ENCODE data around the gene NXPH2.

The NXPH2 gene

DNA sequence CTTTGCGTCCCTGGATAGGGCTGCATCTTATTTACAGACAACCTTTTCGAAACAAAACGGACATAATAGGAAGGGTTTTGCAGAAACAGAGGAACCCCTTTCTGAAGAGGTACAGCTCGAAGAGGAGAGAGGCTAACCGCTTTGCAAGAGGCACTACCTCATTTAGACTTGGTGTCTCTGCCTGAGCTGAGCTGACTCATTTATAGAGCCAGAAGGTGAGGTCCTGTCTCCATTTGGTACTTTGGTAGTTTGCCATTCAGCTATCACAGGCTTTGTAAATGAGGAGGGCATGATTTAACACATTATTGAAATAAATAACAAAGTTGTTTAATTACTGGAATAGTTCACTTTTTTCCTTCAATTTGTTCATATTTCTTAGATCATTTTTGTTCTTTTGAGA lies 2.2 kb upstream of the NXPH2 start:
- H3K4me1 Mint-ChIP-seq = peaks cover 23% of the 10 kb centered on the region
- H3K27me3 Mint-ChIP-seq (ENCODE audit: low read depth) = peaks cover 75% of the 10 kb centered on the region
- no peaks in the 10 kb centered on the region for H3K36me3 Mint-ChIP-seq (ENCODE audit: low read depth)
- H3K27ac Mint-ChIP-seq = no peak overlapping the region
- TF ChIP-seq CTCF (IDR thresholded peaks at IDR 0.05; ENCODE audit: unreplicated experiment in 3 of 3) = no peak
- H3K4me3 Mint-ChIP-seq = peak overlapping the region; percentile 39 to 73 (median 67)
- H3K9me3 Mint-ChIP-seq = no peaks in the 10 kb centered on the region

DNA sequence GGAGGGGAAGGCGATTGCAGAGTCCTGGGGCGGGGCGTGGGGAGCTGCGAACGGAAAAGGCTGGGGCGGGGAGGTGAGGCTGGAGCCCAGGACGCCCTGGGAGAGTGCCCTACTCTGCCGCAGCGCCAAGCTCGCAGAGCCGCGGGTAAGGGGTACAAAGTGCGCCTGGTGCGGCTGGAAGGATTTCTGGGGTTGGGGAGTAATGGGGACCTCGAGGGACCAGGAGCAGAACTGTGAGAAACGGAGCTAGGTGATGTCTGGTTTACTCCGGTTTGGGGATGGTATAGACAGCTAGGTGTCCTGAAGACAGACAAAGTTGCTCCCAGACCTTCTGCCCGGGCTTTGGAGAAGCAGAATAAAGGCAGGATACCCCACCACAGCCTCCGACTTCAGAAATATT lies 718 bp upstream of the NXPH2 start:
- H3K9me3 Mint-ChIP-seq = no peaks in the 10 kb centered on the region
- no peak overlapping the region for H3K27ac Mint-ChIP-seq
- peaks cover 82% of the 10 kb centered on the region for H3K27me3 Mint-ChIP-seq (ENCODE audit: low read depth)
- no peak for TF ChIP-seq CTCF (IDR thresholded peaks at IDR 0.05; ENCODE audit: unreplicated experiment in 3 of 3)
- H3K4me3 Mint-ChIP-seq = peak overlapping the region; percentile 74 to 79 (median 77)
- H3K4me1 Mint-ChIP-seq = peaks cover 23% of the 10 kb centered on the region
- H3K36me3 Mint-ChIP-seq (ENCODE audit: low read depth) = no peaks in the 10 kb centered on the region

DNA sequence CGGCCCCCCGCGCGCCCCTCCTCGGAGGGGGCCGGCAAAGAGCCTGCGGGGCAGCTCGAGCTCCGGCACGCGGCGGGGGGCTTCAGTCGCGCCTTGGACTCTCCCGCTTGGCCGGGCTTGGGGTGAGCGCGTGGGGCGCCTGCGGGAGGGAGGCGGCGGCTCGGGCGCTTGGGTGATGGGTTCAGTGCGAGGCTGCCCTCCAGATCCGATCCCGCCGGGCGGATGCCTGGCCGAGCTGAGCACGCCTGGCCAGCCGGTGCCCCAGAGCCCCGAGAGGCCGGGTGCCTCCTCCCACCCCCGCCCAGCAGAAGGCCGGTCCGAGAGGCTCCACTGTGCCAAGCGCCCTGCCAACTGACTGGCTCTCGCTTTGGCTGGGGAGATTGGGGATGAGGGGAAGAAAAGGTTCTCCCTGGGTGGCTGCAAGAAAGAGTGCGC lies 273 bp upstream of the NXPH2 start:
- Mint-ChIP-seq H3K36me3 (ENCODE audit: low read depth) (no peaks in the 10 kb centered on the region), H3K27ac (no peak overlapping the region), H3K27me3 (ENCODE audit: low read depth) (peaks cover 82% of the 10 kb centered on the region), H3K4me3 (peak overlapping the region; percentile 74 to 79 (median 77)), H3K4me1 (peaks cover 23% of the 10 kb centered on the region), H3K9me3 (no peaks in the 10 kb centered on the region)
- no peak for TF ChIP-seq CTCF (IDR thresholded peaks at IDR 0.05; ENCODE audit: unreplicated experiment in 3 of 3)

DNA sequence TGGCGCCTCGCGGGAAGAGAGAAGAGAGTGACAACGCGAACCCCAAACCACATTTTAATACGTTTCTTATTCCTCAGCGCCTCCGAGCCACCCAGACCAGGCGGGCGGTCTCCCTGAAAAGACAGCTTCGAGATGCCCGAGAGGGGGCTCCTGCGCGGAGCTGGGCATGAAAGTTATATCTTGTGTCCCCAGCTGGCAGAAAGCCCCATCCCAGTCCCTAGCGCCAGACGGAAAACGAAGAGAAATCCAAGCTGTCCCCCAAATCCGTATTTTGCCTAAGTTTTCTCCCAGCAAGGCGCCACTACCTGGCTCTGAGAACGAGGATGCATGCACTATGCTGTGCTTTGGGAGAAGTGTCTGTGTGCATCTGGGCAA lies 797 bp downstream of the NXPH2 start:
- no peaks in the 10 kb centered on the region for H3K9me3 Mint-ChIP-seq
- TF ChIP-seq CTCF (IDR thresholded peaks at IDR 0.05; ENCODE audit: unreplicated experiment in 3 of 3) = no peak

GRCh38 chr2:138777996-138778395 lies 2.2 kb downstream of the NXPH2 start:
- H3K4me1 Mint-ChIP-seq = peaks cover 23% of the 10 kb centered on the region
- H3K27me3 Mint-ChIP-seq (ENCODE audit: low read depth) = peaks cover 62% of the 10 kb centered on the region
- no peaks in the 10 kb centered on the region for H3K36me3 Mint-ChIP-seq (ENCODE audit: low read depth)
- no peaks in the 10 kb centered on the region for H3K9me3 Mint-ChIP-seq
- no peak for TF ChIP-seq CTCF (IDR thresholded peaks at IDR 0.05; ENCODE audit: unreplicated experiment in 3 of 3)
- H3K4me3 Mint-ChIP-seq = peak overlapping the region; percentile 82 to 88 (median 86)
- H3K27ac Mint-ChIP-seq = peak overlapping the region in 1 of 3 experiments; percentile 40

More for the DNA sequence above, 797 bp downstream of the NXPH2 start:
- Mint-ChIP-seq H3K27ac (no peak overlapping the region), H3K36me3 (ENCODE audit: low read depth) (no peaks in the 10 kb centered on the region), H3K4me3 (peak overlapping the region; percentile 82 to 88 (median 86)), H3K4me1 (peaks cover 23% of the 10 kb centered on the region), H3K27me3 (ENCODE audit: low read depth) (peaks cover 71% of the 10 kb centered on the region)

- Mint-ChIP-seq H3K27me3 (ENCODE audit: low read depth) (peaks cover 42% of the 10 kb centered on the region), H3K4me1 (peaks cover 23% of the 10 kb centered on the region), H3K27ac (no peak overlapping the region), H3K4me3 (no peak overlapping the region), H3K9me3 (no peaks in the 10 kb centered on the region), H3K36me3 (ENCODE audit: low read depth) (no peaks in the 10 kb centered on the region)
- TF ChIP-seq CTCF (IDR thresholded peaks at IDR 0.05; ENCODE audit: unreplicated experiment in 3 of 3) = no peak
Measured at GRCh38 chr2:138775736-138776135, 4.5 kb downstream of the NXPH2 start.

All from nephron (organoid).